B cell (primary cell): Measurements from ENCODE around the gene TSPAN33. TPM values are rescaled to one million over a fixed set of nuclear protein-coding genes. Genes with fewer than 3 reads are reported as not detected.
A peak's percentile ranks its signal among the peaks of the same experiment; 100 is the strongest.

Source experiments
- ATAC-seq: fragments of 200-7000 bp; cut with Tn5 transposase; one replicate; pipeline ENCODE4 v1.10.0; 2021; ENCODE audit warnings: low read depth, mild to moderate bottlenecking, moderate number of reproducible peaks, moderate library complexity
- CTCF ChIA-PET: fragments of 350-600 bp; sonication (Branson Sonifier 250); formaldehyde crosslinking; loops from one replicate; lab custom pipeline; 2021; ENCODE audit warnings: antibody characterized with exemption, inconsistent platforms; lab: Charles Lee
- POLR2A ChIA-PET: fragments of 350-600 bp; sonication (Branson Sonifier 250); formaldehyde crosslinking; loops from one replicate; lab custom pipeline; 2021; ENCODE audit warnings: antibody characterized with exemption; lab: Charles Lee
- DNase-seq: peaks from one replicate; pipeline ENCODE4 v3.0.0; 2013
- H2AFZ ChIP-seq: 2 replicates; pipeline ENCODE4 v1.6.1; 2012; ENCODE audit warnings: mild to moderate bottlenecking, low read depth, low read length; ENCODE audit not compliant: insufficient read depth, poor library complexity, severe bottlenecking
- H3K27ac ChIP-seq, 2 donors: 1 replicate in 1 of 2; 2 replicates in 1 of 2; pipeline ENCODE4 v1.5.1; 2012 to 2013; ENCODE audit warnings: low read length in 2 of 2, mild to moderate bottlenecking in 2 of 2, moderate library complexity in 1 of 2
- H3K27me3 ChIP-seq, 4 experiments: fragments of 200-600 bp in 1 of 4; sonication (generic) in 1 of 4; replicated peaks in 1 of 4; 1 replicate in 2 of 4; 2 replicates in 2 of 4; pipeline versions ENCODE4 v1.6.1 to v1.7.0; 2013 to 2016; ENCODE audit warnings: low read length in 3 of 4, mild to moderate bottlenecking in 2 of 4, mixed read lengths in 1 of 4, moderate library complexity in 1 of 4; ENCODE audit not compliant: insufficient read depth in 4 of 4, control insufficient read depth in 3 of 4; ENCODE audit errors: control extremely low read depth in 1 of 4
- H3K36me3 ChIP-seq, 2 experiments: replicated peaks in 1 of 2; 1 replicate in 1 of 2; 2 replicates in 1 of 2; pipeline versions ENCODE4 v1.6.1 to v1.7.1; 2013; ENCODE audit warnings: low read length in 1 of 2; ENCODE audit not compliant: insufficient read depth in 2 of 2, control insufficient read depth in 1 of 2; ENCODE audit errors: control extremely low read depth in 1 of 2, extremely low read depth in 1 of 2
- H3K4me1 ChIP-seq, 2 donors: fragments of 200-600 bp in 1 of 2; sonication (generic) in 1 of 2; 1 replicate in 1 of 2; 2 replicates in 1 of 2; pipeline versions ENCODE4 v1.5.1 to v1.6.1; 2013 to 2017; ENCODE audit warnings: low read length in 2 of 2; ENCODE audit not compliant: control insufficient read depth in 2 of 2, insufficient read depth in 2 of 2
- H3K4me2 ChIP-seq: replicated peaks from 2 replicates; pipeline ENCODE3; 2012; ENCODE audit warnings: mild to moderate bottlenecking, low read depth, low read length; ENCODE audit not compliant: poor library complexity, severe bottlenecking
- H3K4me3 ChIP-seq, 5 experiments: fragments of 200-600 bp in 1 of 5; sonication (generic) in 1 of 5; 1 replicate in 3 of 5; 2 replicates in 2 of 5; pipeline versions ENCODE4 v1.5.1 to v1.7.0; 2011 to 2016; ENCODE audit warnings: low read length in 4 of 5, mild to moderate bottlenecking in 4 of 5, low read depth in 2 of 5, control low read depth in 1 of 5, moderate library complexity in 1 of 5; ENCODE audit not compliant: insufficient read depth in 1 of 5; ENCODE audit errors: control extremely low read depth in 1 of 5, extremely low read depth in 1 of 5
- H3K79me2 ChIP-seq: fragments of 200-600 bp; sonication (generic); one replicate; pipeline ENCODE4 v1.6.0; 2016; ENCODE audit warnings: low read length; ENCODE audit not compliant: control insufficient read depth, insufficient read depth
- H3K9ac ChIP-seq: fragments of 200-600 bp; sonication (generic); 2 replicates; pipeline ENCODE4 v1.6.1; 2017; ENCODE audit warnings: mild to moderate bottlenecking, low read length, moderate library complexity
- H3K9me3 ChIP-seq, 3 donors: one replicate each; pipeline versions ENCODE4 v1.6.1 to v1.7.1; 2013; ENCODE audit warnings: low read length in 2 of 3; ENCODE audit not compliant: control insufficient read depth in 2 of 3, insufficient read depth in 1 of 3; ENCODE audit errors: control extremely low read depth in 1 of 3
- H4K20me1 ChIP-seq: 2 replicates; pipeline ENCODE4 v1.6.0; 2012; ENCODE audit warnings: mild to moderate bottlenecking, low read length; ENCODE audit not compliant: insufficient read depth, control insufficient read depth, poor library complexity, severe bottlenecking
- H3K27ac Mint-ChIP-seq: one replicate; pipeline ENCODE4 v1.8.0; 2021; ENCODE audit warnings: mixed read lengths
- H3K27me3 Mint-ChIP-seq: one replicate; pipeline ENCODE4 v1.8.0; 2021; ENCODE audit warnings: mixed read lengths
- H3K4me1 Mint-ChIP-seq: one replicate; pipeline ENCODE4 v1.8.0; 2021; ENCODE audit warnings: mixed read lengths
- H3K4me3 Mint-ChIP-seq: one replicate; pipeline ENCODE4 v1.8.0; 2021; ENCODE audit warnings: mixed read lengths
- H3K9me3 Mint-ChIP-seq: one replicate; pipeline ENCODE4 v1.8.0; 2022; ENCODE audit warnings: mixed read lengths; ENCODE audit not compliant: insufficient read depth
- EZH2 ChIP-seq: IDR thresholded peaks from 2 replicates; pipeline ENCODE4 v1.6.1; 2012; ENCODE audit warnings: borderline replicate concordance, low read depth, mild to moderate bottlenecking, moderate library complexity, low read length; ENCODE audit not compliant: insufficient read depth, poor library complexity, severe bottlenecking
- WGBS: methylation state at CpG from one replicate; pipeline ENCODE4 v1.1.5; 2013; ENCODE audit warnings: missing lambda C conversion rate; ENCODE audit not compliant: insufficient coverage; 5-methylcytosine and 5-hydroxymethylcytosine counted together
- intact Hi-C: fragments of 100-400 bp; cut with micrococcal nuclease; formaldehyde crosslinking; loops from one replicate; pipeline ENCODE4 v1.10.0; 2022
- polyA plus RNA-seq: library from polyadenylated mRNA; depleted of rRNA; stranded (reverse); fragments of >200 nt; gene quantifications from 2 replicates; pipeline ENCODE4 v1.2.3, GENCODE V29; 2012
- total RNA-seq, 2 donors: library from RNA; stranded (reverse); fragments of 120-200 nt in 1 of 2; gene quantifications; 1 replicate in 1 of 2; 2 replicates in 1 of 2; pipeline versions ENCODE4 v1.2.3 to v1.2.4, GENCODE V29; 2013 to 2022
- TF ChIP-seq, protein P1 (sequence below): fragments of 200-600 bp; IDR thresholded peaks from one replicate; pipeline ENCODE4 v1.8.0; 2022; ENCODE audit warnings: antibody characterized with exemption, mild to moderate bottlenecking

Gene TSPAN33
- total and polyA plus RNA-seq, 2 donors (not counting 1 experiment from before 2014, with no cell fraction given), result 111 TPM

DNA sequence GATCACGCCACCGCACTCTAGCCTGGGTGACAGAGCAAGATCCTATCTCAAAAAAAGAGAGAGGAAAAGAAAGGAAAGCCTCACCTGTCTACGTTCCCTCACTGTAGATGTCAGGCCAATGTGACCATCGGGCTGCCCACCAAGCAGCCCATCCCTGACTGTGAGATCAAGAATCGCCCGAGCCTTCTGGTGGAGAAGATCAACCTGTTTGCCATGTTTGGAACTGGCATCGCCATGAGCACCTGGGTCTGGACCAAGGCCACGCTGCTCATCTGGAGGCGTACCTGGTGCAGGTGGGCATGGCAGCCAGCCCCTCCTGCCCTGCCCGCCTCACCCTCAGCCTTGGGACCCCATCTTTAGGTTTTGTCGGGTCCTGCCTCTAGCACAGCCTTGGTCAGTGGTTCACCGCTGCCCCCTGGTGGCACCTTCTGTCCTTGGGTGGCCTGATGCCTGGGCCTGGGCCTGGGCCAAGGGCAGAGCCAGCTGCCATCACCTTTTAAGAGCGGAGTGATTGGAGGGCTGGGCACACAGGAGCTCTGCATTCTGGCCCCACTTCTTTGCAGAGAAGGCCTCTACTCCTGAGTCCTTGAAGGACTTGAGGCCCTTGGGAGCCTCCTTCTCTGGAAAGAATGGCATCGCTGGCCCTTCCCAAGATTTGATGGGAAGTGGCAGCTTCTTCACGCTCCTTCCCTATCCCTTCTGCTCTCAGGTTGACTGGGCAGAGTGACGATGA lies 65.9 kb downstream of the TSPAN33 start:
- ChIA-PET CTCF (interaction anchor here (0.6 to 6.8 kb wide), 28 partner anchors 12 to 983 kb away, joined by 3 to 62 read pairs (median 5); no protein-coding TSS in a partner anchor), POLR2A (no interaction called here)
- intact Hi-C loops, result loop anchor here (1.0 kb wide), 2 partner anchors 46 to 119 kb away; no protein-coding TSS in a partner anchor

DNA sequence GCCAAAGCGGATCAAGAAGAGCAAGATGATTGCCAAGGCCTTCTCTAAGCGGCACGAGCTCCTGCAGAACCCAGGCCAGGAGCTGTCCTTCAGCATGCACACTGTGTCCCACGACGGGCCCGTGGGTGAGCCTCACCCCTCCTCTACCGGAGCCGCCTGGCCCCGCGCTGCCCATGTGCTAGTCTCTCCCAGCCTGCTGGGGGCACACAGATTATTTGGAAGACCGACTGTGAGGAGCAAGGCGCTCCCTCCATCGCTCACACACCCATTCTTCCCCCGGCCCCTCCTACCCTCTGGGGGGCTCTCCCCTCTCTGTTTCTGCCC lies 66.4 kb downstream of the TSPAN33 start:
- ChIA-PET CTCF (interaction anchor here (0.5 to 6.8 kb wide), 23 partner anchors 11 to 983 kb away, joined by 3 to 62 read pairs (median 5); no protein-coding TSS in a partner anchor), POLR2A (no interaction called here)
- Histone ChIP-seq H2AFZ (no peak overlapping the region), H3K27ac (no peak overlapping the region), H3K36me3 (no peaks in the 10 kb centered on the region), H3K9ac (no peak overlapping the region), H3K27me3 (no peaks in the 10 kb centered on the region), H3K4me1 (no peaks in the 10 kb centered on the region), H4K20me1 (no peaks in the 10 kb centered on the region), H3K4me2 (no peak overlapping the region), H3K9me3 (peaks cover 0 to 2% (median 0%) of the 10 kb centered on the region in 3 donors), H3K4me3 (no peak overlapping the region), H3K79me2 (no peaks in the 10 kb centered on the region)
- H3K9me3 Mint-ChIP-seq, result no peaks in the 10 kb centered on the region
- no peaks in the 10 kb centered on the region for H3K4me1 Mint-ChIP-seq
- ATAC-seq, result no peak
- intact Hi-C loops, result loop anchor here (1.0 kb wide), 2 partner anchors 47 to 120 kb away; no protein-coding TSS in a partner anchor
- H3K27ac Mint-ChIP-seq, result no peak overlapping the region
- DNase-seq, result no peak
- H3K4me3 Mint-ChIP-seq, result no peak overlapping the region
- TF ChIP-seq, protein P1, sequence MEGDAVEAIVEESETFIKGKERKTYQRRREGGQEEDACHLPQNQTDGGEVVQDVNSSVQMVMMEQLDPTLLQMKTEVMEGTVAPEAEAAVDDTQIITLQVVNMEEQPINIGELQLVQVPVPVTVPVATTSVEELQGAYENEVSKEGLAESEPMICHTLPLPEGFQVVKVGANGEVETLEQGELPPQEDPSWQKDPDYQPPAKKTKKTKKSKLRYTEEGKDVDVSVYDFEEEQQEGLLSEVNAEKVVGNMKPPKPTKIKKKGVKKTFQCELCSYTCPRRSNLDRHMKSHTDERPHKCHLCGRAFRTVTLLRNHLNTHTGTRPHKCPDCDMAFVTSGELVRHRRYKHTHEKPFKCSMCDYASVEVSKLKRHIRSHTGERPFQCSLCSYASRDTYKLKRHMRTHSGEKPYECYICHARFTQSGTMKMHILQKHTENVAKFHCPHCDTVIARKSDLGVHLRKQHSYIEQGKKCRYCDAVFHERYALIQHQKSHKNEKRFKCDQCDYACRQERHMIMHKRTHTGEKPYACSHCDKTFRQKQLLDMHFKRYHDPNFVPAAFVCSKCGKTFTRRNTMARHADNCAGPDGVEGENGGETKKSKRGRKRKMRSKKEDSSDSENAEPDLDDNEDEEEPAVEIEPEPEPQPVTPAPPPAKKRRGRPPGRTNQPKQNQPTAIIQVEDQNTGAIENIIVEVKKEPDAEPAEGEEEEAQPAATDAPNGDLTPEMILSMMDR, result no peak
- no peak for TF ChIP-seq EZH2
- 97% methylated on average over 14 of the region's 14 CpGs for WGBS
- no peaks in the 10 kb centered on the region for H3K27me3 Mint-ChIP-seq

More for the DNA sequence above, 65.9 kb downstream of the TSPAN33 start:
- Histone ChIP-seq H3K79me2 (no peaks in the 10 kb centered on the region), H3K36me3 (no peaks in the 10 kb centered on the region), H3K4me1 (no peaks in the 10 kb centered on the region), H3K4me2 (no peak overlapping the region), H3K4me3 (no peak overlapping the region), H3K9me3 (no peaks in the 10 kb centered on the region), H3K9ac (no peak overlapping the region), H4K20me1 (no peaks in the 10 kb centered on the region), H2AFZ (no peak overlapping the region), H3K27ac (no peak overlapping the region), H3K27me3 (no peaks in the 10 kb centered on the region)
- WGBS, result 79% methylated on average over 16 of the region's 16 CpGs
- Mint-ChIP-seq H3K27ac (no peak overlapping the region), H3K4me3 (no peak overlapping the region), H3K9me3 (no peaks in the 10 kb centered on the region), H3K27me3 (no peaks in the 10 kb centered on the region), H3K4me1 (peaks cover 3% of the 10 kb centered on the region)
- peak; percentile 82 for DNase-seq
- TF ChIP-seq, protein P1, result peak; percentile 84
- TF ChIP-seq EZH2, result no peak
- ATAC-seq, result peak; percentile 90
